Ishikawa (cell line): ENCODE data around the gene SBNO2.
A peak's percentile ranks its signal among the peaks of the same experiment; 100 is the strongest.

ENCODE experiments used
- CEBPB ChIP-seq: IDR thresholded peaks from 2 replicates; pipeline ENCODE4 v1.6.1; 2012
- CREB1 ChIP-seq: IDR thresholded peaks from 2 replicates; pipeline ENCODE4 v1.6.1; 2012; ENCODE audit warnings: low read depth
- EGR1 ChIP-seq: IDR thresholded peaks from 2 replicates; pipeline ENCODE4 v1.6.1; 2012
- EP300 ChIP-seq: IDR thresholded peaks from 2 replicates; pipeline ENCODE4 v1.6.1; 2012; ENCODE audit warnings: borderline replicate concordance
- FOXM1 ChIP-seq: IDR thresholded peaks from 2 replicates; pipeline ENCODE4 v1.6.1; 2012; ENCODE audit warnings: low read depth, borderline replicate concordance
- NFIC ChIP-seq: IDR thresholded peaks from 2 replicates; pipeline ENCODE4 v1.6.1; 2012
- RAD21 ChIP-seq: IDR thresholded peaks from 2 replicates; pipeline ENCODE4 v1.6.1; 2012; ENCODE audit warnings: low read depth
- TAF1 ChIP-seq: IDR thresholded peaks from 2 replicates; pipeline ENCODE4 v1.6.1; 2012; ENCODE audit warnings: low read depth, mild to moderate bottlenecking
- TCF12 ChIP-seq: IDR thresholded peaks from 2 replicates; pipeline ENCODE4 v1.6.1; 2012; ENCODE audit warnings: low read depth
- TEAD4 ChIP-seq: IDR thresholded peaks from 2 replicates; pipeline ENCODE4 v1.6.1; 2012
- YY1 ChIP-seq: IDR thresholded peaks from 2 replicates; pipeline ENCODE4 v1.6.1; 2012; ENCODE audit warnings: low read depth
- ZBTB7A ChIP-seq: IDR thresholded peaks from 2 replicates; pipeline ENCODE4 v1.6.1; 2012; ENCODE audit warnings: low read depth
- TF ChIP-seq, protein P1 (sequence below): IDR thresholded peaks from 2 replicates; pipeline ENCODE4 v1.6.1; 2012
- TF ChIP-seq, protein P2 (sequence below): IDR thresholded peaks from 2 replicates; pipeline ENCODE4 v1.6.1; 2012; ENCODE audit warnings: low read depth, mild to moderate bottlenecking
- TF ChIP-seq, protein P3 (sequence below): IDR thresholded peaks from 2 replicates; pipeline ENCODE4 v1.6.1; 2012

SBNO2 gene

DNA sequence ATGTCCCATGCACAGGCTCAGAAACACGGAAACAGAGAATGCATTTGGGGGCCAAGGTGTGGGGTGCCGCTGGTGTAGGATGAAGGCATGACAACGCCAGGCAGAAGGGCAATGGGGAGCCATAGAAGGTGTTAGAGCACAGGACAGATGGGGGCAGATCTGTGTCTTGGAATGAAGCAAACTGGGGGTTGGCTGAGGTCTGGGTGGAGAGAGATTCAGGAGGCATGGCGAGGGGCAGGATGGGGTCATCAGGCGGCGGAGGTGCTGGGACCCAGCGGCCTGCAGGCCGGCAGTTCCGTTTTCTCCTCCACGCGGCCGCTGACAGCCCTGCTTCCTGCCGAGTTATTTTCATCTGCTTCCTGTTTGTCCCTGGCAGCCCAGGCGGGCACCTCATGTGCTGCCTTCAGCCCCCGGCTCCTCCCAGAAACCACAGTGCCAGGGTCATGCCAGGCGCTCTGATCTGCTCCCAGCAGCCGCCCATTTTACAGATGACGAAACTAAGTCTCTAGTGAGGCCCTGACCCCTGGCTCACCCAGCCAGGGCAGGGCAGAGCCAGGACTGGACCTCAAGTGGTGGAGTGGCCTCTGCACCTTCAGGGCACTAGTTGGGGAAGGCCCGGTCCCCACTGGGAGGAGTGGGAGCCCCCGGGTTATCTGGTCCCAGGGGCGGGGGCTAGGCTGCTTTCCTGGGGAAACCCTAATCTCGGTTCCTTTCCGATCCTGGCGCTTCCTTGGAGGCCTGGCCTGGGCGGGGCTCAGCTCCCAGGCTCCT, 104.9 kb downstream of the SBNO2 start:
- TF ChIP-seq RAD21 (no peak), FOXM1 (no peak), YY1 (no peak), CEBPB (no peak), TAF1 (no peak), ZBTB7A (no peak), EGR1 (no peak), TEAD4 (no peak), CREB1 (no peak), EP300 (no peak), NFIC (no peak), TCF12 (no peak)
- TF ChIP-seq, protein P1, sequence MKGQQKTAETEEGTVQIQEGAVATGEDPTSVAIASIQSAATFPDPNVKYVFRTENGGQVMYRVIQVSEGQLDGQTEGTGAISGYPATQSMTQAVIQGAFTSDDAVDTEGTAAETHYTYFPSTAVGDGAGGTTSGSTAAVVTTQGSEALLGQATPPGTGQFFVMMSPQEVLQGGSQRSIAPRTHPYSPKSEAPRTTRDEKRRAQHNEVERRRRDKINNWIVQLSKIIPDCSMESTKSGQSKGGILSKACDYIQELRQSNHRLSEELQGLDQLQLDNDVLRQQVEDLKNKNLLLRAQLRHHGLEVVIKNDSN, result no peak
- TF ChIP-seq, protein P2, sequence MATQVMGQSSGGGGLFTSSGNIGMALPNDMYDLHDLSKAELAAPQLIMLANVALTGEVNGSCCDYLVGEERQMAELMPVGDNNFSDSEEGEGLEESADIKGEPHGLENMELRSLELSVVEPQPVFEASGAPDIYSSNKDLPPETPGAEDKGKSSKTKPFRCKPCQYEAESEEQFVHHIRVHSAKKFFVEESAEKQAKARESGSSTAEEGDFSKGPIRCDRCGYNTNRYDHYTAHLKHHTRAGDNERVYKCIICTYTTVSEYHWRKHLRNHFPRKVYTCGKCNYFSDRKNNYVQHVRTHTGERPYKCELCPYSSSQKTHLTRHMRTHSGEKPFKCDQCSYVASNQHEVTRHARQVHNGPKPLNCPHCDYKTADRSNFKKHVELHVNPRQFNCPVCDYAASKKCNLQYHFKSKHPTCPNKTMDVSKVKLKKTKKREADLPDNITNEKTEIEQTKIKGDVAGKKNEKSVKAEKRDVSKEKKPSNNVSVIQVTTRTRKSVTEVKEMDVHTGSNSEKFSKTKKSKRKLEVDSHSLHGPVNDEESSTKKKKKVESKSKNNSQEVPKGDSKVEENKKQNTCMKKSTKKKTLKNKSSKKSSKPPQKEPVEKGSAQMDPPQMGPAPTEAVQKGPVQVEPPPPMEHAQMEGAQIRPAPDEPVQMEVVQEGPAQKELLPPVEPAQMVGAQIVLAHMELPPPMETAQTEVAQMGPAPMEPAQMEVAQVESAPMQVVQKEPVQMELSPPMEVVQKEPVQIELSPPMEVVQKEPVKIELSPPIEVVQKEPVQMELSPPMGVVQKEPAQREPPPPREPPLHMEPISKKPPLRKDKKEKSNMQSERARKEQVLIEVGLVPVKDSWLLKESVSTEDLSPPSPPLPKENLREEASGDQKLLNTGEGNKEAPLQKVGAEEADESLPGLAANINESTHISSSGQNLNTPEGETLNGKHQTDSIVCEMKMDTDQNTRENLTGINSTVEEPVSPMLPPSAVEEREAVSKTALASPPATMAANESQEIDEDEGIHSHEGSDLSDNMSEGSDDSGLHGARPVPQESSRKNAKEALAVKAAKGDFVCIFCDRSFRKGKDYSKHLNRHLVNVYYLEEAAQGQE, result no peak

DNA sequence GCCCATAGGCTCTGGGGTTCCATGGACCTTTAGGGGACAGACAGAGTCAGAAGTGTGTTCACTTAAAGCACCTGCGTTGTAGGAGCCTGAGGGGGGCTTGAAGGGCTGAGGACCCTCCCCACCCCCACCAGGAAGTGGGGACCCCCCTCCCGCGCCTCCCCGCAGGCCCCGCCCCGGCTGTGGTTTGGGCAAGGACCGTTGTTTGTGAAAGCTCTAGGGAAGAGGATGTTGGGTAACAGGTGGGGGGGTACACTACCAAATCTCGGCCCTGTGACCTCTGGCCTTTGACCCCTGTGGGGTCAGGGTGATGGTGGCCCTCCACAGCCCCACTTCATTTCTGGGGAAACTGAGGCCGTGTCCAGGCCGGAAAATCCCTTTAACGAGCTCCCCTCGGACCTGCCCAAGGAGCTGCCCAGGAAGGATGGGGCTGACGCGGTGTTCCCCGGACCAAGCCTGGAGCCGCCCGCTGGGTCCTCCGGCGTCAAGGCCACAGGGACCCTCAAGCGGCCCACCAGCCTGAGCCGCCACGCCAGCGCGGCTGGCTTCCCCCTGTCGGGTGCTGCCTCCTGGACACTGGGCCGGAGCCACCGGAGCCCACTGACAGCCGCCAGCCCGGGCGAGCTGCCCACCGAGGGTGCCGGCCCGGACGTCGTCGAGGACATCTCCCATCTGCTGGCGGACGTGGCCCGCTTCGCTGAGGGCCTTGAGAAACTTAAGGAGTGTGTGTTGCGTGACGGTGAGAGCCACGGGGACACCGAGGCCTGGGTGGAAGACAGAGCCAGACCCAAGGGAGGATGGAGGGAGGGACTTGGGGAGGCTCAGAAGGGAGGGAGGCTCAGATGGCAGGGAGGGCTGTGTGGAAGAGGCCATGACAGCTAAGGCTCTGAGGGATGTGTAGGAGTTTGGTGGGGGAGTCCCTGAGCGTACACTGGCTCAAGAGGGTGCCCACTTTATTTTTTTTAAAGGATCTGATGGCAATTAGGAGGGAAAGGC, 105.8 kb downstream of the SBNO2 start:
- TF ChIP-seq FOXM1 (no peak), TAF1 (no peak), EP300 (no peak), NFIC (no peak), CEBPB (no peak), RAD21 (no peak), CREB1 (no peak)
- TF ChIP-seq, protein P3, sequence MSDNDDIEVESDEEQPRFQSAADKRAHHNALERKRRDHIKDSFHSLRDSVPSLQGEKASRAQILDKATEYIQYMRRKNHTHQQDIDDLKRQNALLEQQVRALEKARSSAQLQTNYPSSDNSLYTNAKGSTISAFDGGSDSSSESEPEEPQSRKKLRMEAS, result no peak
- TF ChIP-seq, protein P1, result no peak

DNA sequence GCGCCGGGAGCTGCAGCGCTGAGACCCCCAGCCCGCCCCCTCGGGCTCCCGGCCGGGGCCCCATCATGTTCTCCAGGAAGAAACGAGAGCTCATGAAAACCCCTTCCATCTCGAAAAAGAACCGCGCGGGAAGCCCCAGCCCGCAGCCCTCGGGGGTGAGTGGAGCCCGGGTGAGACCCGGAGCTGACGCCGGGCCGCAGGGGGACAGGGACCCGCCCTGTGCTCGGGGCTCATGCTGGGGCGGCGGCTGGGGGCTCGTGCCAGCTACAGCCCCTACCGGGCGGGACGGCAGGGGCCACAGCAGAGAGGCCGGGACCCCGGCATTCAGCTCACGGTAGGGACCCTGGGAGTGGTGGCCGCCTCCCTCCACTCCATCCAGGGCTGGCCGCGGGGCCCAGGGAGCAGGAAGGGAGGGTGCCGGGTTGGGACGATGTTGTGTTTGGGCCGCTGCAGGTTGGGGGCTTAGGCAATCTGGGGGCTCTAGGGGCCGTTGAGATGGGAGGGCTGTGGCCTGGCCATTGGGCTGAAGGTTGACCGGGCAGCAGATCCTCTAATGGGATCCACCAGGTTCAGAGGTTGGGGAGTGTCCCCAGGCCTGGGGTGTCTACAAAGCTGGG, 106.6 kb downstream of the SBNO2 start:
- TF ChIP-seq EP300, result no peak
- peak; percentile 83 for TF ChIP-seq ZBTB7A
- no peak for TF ChIP-seq YY1
- no peak for TF ChIP-seq CREB1
- TF ChIP-seq, protein P1, result no peak
- TF ChIP-seq, protein P2, result no peak
- TF ChIP-seq, protein P3, result no peak

DNA sequence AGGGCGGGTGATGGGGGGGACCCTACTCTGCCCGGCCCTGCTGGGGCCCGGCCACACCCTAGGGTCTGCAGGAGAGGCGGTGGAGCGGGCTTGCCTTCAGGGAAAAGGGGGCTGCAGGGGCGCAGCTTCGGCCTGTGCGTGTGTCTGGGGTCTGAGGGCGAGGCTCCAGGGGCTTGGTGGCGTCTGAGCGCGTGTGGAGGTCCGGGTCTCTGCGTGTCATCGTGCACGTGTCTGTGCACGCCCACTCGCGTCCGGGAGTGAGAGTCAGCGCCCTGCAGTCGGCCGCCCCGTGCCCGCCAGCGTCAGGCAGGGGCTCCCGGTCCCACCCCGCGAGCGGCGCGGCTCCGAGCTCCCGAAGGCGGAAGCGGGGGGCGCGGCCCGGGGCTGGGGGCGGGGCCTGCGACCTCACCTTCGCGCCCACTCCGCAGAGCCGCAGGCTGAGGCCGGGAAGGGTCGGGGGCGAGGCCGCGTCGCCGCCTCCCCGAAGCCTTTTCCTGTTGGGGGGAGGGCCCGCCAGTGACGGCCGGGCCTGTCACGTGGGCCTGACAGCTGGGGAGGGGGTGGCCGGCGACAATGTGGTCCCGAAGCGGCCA, 107.2 kb downstream of the SBNO2 start, which contains the start of gene ARHGAP45:
ARHGAP45 (plus strand) TSS at position 420 of the 593 bp plus-strand sequence. CDS start 239 bp downstream, outside the sequence.
- TF ChIP-seq EP300 (no peak), RAD21 (no peak), ZBTB7A (peak; percentile 59; the same call in 1 of the 2 replicates), TAF1 (no peak), CEBPB (no peak), YY1 (no peak), TEAD4 (no peak)
- TF ChIP-seq, protein P1, result peak; percentile 80
- TF ChIP-seq, protein P3, result peak; percentile 12; the same call in 1 of the 2 replicates
